ENCODE measurements around the gene WWP2. TPM values are rescaled to one million over a fixed set of nuclear protein-coding genes. Genes with fewer than 3 reads are reported as not detected.

The WWP2 gene
- total RNA-seq, 1 donor: 28.5 TPM

DNA sequence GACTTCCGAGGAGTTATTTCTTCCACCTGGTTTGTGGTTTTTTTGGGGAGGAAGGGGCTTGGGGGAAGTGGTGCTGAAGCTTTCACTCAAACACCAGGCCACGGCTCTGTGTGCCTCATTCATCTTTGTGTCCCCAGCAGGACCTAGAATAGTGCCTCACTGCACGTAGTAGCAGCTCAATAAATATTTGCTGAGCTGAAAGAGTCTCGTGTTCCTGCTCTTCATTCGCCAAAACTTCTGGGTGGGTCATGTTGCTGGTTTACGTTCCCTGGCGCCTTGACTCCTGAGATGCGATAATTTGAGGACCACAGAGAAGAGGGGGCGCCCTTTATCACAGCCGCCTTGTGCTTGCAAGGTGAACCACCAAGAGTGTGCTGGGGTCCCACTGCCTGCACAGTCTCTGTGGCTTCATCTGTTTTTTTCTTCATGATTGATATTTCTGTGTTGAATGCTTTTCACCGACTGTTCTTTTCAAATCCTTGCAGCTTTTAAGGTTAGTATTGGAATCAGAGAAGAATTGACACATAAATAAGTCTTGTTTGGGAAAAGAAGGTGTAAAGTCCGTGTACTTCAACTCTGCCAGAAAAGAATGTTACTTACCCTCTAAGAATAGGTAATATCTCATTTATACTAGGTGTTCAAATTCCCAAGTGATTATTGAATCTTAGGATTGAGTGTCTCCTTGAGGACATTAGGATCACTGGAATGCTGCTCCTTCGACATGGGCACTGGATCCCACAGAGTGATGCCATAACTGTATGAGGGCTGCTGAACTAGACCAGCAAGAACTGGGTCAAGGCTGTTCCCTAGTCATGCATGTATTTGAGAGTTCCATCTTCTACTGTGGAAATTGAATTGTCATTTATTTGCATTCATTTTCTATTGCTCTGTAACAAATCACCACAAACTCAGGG is 96.3 kb downstream of the WWP2 start:
- TF ChIP-seq, protein P1, sequence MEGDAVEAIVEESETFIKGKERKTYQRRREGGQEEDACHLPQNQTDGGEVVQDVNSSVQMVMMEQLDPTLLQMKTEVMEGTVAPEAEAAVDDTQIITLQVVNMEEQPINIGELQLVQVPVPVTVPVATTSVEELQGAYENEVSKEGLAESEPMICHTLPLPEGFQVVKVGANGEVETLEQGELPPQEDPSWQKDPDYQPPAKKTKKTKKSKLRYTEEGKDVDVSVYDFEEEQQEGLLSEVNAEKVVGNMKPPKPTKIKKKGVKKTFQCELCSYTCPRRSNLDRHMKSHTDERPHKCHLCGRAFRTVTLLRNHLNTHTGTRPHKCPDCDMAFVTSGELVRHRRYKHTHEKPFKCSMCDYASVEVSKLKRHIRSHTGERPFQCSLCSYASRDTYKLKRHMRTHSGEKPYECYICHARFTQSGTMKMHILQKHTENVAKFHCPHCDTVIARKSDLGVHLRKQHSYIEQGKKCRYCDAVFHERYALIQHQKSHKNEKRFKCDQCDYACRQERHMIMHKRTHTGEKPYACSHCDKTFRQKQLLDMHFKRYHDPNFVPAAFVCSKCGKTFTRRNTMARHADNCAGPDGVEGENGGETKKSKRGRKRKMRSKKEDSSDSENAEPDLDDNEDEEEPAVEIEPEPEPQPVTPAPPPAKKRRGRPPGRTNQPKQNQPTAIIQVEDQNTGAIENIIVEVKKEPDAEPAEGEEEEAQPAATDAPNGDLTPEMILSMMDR (IDR thresholded peaks at IDR 0.05; ENCODE audit: insufficient read depth, low read depth, low read length): no peak
- no peak for DNase-seq (ENCODE audit: low read depth)
- no peak overlapping the region for H3K4me3 ChIP-seq (ENCODE audit: low read depth, low read length)

DNA sequence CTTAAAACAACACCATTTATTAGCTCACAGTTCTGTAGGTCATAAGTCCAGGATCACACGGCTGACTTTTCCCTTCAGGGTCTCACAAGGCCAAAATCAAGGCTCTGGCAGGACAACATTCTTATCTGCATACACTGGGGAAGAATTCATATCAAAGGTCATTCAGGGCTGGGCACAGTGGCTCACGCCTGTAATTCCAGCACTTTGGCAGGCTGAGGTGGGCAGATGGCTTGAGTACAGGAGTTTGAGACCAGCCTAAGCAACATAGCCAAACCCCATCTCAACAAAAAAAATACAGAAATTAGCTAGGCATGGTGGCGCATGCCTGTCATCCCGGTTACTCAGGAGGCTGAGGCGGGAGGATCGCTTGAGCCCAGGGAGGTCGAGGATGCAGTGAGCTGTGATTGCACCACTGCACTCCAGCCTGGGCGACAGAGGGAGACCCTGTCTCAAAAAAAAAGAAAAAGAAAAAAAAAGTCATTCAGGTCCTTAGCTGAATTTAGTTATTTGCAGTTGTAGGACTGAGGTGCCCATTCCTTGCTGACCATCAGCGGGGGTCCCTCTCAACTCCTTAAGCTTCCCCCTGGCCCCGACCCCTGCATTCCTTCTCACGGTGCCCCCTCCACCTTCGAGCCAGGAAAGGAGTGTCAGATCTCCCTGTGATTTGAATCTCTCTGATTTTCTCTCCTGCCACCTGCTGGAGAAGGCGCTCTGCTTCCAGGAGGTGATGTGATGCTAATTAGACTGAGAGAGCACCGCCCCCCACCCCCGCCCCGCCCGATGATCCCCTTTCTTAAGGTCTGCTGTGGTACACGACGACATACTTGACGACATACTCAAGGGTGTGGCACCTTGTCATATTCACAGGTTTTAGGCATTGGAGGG is 97.2 kb downstream of the WWP2 start:
- DNase-seq (ENCODE audit: low read depth): peak; percentile 16

DNA sequence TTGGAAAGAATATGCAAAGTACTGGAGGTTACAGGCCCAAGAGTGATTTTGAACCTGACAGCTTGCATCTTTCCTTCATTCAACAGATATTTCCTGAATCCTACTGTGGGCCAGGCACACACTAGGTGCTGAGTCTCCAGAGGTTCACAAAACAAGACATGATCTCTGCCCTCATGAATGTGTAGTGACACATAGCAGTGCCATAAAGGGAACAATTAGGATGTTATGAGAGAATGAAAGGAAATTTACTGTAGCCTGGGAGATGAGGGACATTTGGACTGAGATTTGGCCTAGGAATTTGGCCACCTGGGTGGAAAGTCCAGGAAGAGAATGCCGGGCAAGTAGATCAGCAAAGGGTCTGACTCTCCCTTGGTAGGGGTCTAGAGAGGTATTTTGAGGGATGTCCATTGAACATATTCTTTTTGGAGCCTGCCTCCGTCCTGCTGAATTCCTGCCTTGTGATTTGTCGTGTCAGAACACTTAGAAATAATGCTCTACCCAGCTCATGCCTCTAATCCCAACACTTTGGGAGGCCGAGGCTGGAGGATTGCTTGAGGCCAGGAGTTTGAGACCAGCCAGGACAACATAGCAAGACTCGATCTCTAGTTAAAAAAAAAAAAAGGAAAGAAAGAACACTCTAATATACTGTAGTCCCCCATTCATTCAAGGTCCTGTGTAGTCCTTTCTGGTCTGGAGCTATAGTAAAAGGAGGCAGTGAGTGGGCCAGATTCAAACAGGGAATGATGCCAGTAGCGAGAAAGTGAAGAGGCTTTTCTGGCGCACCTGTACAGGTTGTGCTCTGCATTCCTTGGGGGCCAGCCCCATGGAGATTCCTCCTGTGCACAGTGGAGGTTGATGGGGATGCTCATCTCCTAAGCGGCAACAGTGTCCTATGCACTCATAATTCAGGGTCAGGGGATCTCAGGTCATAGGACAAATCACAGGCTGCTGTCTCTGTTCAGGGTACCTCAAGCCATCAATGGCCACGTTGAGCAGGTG is 98.4 kb downstream of the WWP2 start:
- DNase-seq (ENCODE audit: low read depth): no peak
- TF ChIP-seq, protein P1 (IDR thresholded peaks at IDR 0.05; ENCODE audit: insufficient read depth, low read depth, low read length): no peak
- no peak overlapping the region for H3K4me3 ChIP-seq (ENCODE audit: low read depth, low read length)

More for the DNA sequence above, 97.2 kb downstream of the WWP2 start:
- no peak overlapping the region for H3K4me3 ChIP-seq (ENCODE audit: low read depth, low read length)
- TF ChIP-seq, protein P1 (IDR thresholded peaks at IDR 0.05; ENCODE audit: insufficient read depth, low read depth, low read length): peak; percentile 27

DNA sequence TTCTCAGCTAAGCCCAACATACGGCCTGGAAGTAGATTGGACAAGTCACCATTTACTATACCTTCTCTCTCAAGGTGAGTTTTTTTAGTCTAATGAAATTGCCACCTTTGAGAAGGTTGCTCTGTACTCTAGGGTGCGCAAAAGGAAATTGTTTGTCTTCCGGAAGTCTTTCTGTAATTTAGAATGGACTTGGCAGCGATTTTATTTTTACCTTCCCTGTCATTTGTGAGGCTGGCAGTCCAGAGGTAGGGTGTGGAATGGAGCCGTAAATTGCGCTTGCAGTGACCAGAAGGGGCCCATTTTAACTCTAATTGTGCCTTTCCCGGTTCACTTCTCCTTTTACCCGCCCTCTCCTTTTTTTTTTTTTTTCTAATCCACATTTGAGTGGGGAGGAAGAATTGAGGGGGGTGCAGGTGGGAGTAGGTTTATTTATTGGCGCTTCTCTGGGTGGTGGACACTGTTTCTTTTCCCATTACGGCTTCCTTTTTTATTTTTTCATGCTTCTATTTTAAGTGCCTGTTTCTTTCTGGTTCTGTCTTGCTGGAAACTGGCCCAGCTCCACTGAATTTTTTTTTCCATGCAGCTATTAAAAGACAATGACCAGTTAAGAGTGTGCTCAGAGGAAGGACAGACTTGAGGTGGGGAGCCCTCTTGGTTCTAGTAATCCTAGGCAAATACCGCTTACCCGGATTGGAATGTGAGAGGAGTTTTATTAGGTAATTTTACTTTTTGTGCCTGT is 99.3 kb downstream of the WWP2 start:
- peak; percentile 66 for DNase-seq (ENCODE audit: low read depth)
- H3K4me3 ChIP-seq (ENCODE audit: low read depth, low read length): no peak overlapping the region
- TF ChIP-seq, protein P1 (IDR thresholded peaks at IDR 0.05; ENCODE audit: insufficient read depth, low read depth, low read length): no peak

DNA sequence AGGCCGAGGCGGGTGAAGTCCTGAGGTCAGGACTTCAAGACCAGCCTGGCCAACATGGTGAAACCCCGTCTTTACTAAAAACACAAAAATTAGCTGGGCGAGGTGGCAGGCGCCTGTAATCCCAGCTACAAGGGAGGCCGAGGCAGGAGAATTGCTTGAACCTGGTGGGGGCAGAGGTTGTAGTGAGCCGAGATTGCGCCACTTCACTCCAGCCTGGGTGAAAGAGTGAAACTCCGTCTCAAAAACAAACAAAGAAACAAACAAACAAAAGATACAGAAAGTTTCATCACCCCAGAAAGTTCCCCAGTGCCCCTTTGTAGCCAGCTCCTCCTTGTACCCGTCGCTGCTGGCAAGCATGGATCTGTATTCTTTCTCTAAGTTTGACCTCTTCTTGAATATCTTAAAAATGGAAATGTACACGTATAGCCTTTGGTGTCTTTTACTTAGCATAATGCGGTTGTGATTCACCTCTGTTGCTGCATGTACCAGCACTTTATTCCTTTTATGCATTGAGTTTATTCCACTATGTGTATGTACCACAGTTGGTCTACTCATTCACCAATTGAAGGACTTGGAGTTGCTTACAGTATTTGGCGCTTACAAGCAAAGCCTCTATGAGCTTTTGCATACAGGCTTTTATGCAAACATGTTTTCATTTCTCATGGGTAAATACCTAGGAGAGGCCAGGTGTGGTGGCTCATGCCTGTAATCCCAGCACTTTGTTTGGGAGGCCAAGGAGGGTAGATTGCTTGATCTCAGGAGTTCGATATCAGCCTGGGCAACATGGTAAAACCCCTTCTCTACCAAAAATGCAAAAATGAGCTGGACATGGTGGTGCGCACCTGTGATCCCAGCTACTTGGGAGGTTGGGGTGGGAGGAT is 101.5 kb downstream of the WWP2 start:
- H3K4me3 ChIP-seq (ENCODE audit: low read depth, low read length): no peak overlapping the region
- no peak for DNase-seq (ENCODE audit: low read depth)
- TF ChIP-seq, protein P1 (IDR thresholded peaks at IDR 0.05; ENCODE audit: insufficient read depth, low read depth, low read length): no peak
